Liver (tissue), 9 donors: ENCODE measurements around the gene NAMPT. TPM values are rescaled to one million over a fixed set of nuclear protein-coding genes. Genes with fewer than 3 reads are reported as not detected.

Experiments used
- DNase-seq: peaks from one replicate; pipeline ENCODE4 v3.0.0-alpha.2; 2017; ENCODE audit warnings: low spot score
- H3K27ac ChIP-seq, 2 donors: one replicate each; pipeline ENCODE4 v1.7.0; 2013; ENCODE audit warnings: inconsistent platforms in 2 of 2, low read length in 2 of 2, control low read depth in 1 of 2, low read depth in 1 of 2, mild to moderate bottlenecking in 1 of 2
- H3K27me3 ChIP-seq, 4 donors: one replicate each; pipeline versions ENCODE4 v1.6.1 to v1.7.0; 2013; ENCODE audit warnings: low read length in 3 of 4, inconsistent platforms in 1 of 4, mild to moderate bottlenecking in 1 of 4, moderate library complexity in 1 of 4; ENCODE audit not compliant: control insufficient read depth in 4 of 4, insufficient read depth in 4 of 4
- H3K36me3 ChIP-seq, 4 donors: one replicate each; pipeline versions ENCODE4 v1.6.1 to v1.7.0; 2013; ENCODE audit warnings: low read length in 3 of 4, mild to moderate bottlenecking in 3 of 4, low read depth in 1 of 4, moderate library complexity in 1 of 4; ENCODE audit not compliant: control insufficient read depth in 4 of 4, insufficient read depth in 3 of 4
- H3K4me1 ChIP-seq, 4 donors: one replicate each; pipeline versions ENCODE4 v1.6.1 to v1.7.0; 2013; ENCODE audit warnings: low read length in 3 of 4, mild to moderate bottlenecking in 3 of 4, moderate library complexity in 1 of 4; ENCODE audit not compliant: control insufficient read depth in 4 of 4, insufficient read depth in 4 of 4
- H3K4me3 ChIP-seq, 3 donors: one replicate each; pipeline versions ENCODE4 v1.6.1 to v1.7.0; 2013; ENCODE audit warnings: low read length in 3 of 3, control low read depth in 1 of 3, low read depth in 1 of 3, mild to moderate bottlenecking in 1 of 3
- H3K9ac ChIP-seq, 2 donors: one replicate each; pipeline ENCODE4 v1.7.0; 2013; ENCODE audit warnings: low read length in 2 of 2, mild to moderate bottlenecking in 2 of 2, moderate library complexity in 2 of 2, control low read depth in 1 of 2, low read depth in 1 of 2
- H3K9me3 ChIP-seq, 4 donors: one replicate each; pipeline versions ENCODE4 v1.6.1 to v1.7.0; 2013; ENCODE audit warnings: low read length in 3 of 4; ENCODE audit not compliant: control insufficient read depth in 4 of 4
- ATF3 ChIP-seq: IDR thresholded peaks from 2 replicates; pipeline ENCODE4 v1.6.1; 2016; ENCODE audit warnings: antibody characterized with exemption
- FOXA2 ChIP-seq: IDR thresholded peaks from 2 replicates; pipeline ENCODE4 v1.6.1; 2016; ENCODE audit warnings: antibody characterized with exemption
- HNF4G ChIP-seq: IDR thresholded peaks from 2 replicates; pipeline ENCODE4 v1.6.1; 2016; ENCODE audit warnings: antibody characterized with exemption
- JUND ChIP-seq, 2 donors: IDR thresholded peaks; 2 replicates each; pipeline ENCODE4 v1.6.1; 2016; ENCODE audit warnings: antibody characterized with exemption in 2 of 2
- MAX ChIP-seq: IDR thresholded peaks from 2 replicates; pipeline ENCODE4 v1.6.1; 2016; ENCODE audit warnings: antibody characterized with exemption
- NR2F2 ChIP-seq: IDR thresholded peaks from 2 replicates; pipeline ENCODE4 v1.6.1; 2016; ENCODE audit warnings: antibody characterized with exemption
- RAD21 ChIP-seq, 2 donors: IDR thresholded peaks; 2 replicates each; pipeline ENCODE4 v1.6.1; 2016; ENCODE audit warnings: antibody characterized with exemption in 2 of 2, mild to moderate bottlenecking in 2 of 2
- RXRA ChIP-seq, 2 donors: IDR thresholded peaks; 2 replicates each; pipeline ENCODE4 v1.6.1; 2017 to 2018; ENCODE audit warnings: antibody characterized with exemption in 2 of 2, mild to moderate bottlenecking in 1 of 2
- TAF1 ChIP-seq: conservative IDR thresholded peaks from 2 replicates; pipeline ENCODE4 v1.6.1; 2016; ENCODE audit warnings: antibody characterized with exemption, mild to moderate bottlenecking
- YY1 ChIP-seq: IDR thresholded peaks from 2 replicates; pipeline ENCODE4 v1.6.1; 2016; ENCODE audit warnings: antibody characterized with exemption, mild to moderate bottlenecking
- ZBTB33 ChIP-seq: IDR thresholded peaks from 2 replicates; pipeline ENCODE4 v1.6.1; 2016; ENCODE audit warnings: antibody characterized with exemption
- WGBS: extraction: QIAGEN DNeasy Blood & Tissue Kit; methylation state at CpG from one replicate; pipeline ENCODE4 v1.1.7; 2013; 5-methylcytosine and 5-hydroxymethylcytosine counted together
- polyA plus RNA-seq, 2 donors: library from polyadenylated mRNA; stranded (reverse) in 1 of 2; unstranded in 1 of 2; fragments of 200-250 nt in 1 of 2; fragments of >200 nt in 1 of 2; fragmentation: Nextera tagmentation in 1 of 2; extraction: Ambion mirVana in 1 of 2; gene quantifications; one replicate each; pipeline versions ENCODE4 v1.2.1 to v1.2.3, GENCODE V29; 2013 to 2015
- total RNA-seq, 2 donors: library from RNA; depleted of rRNA; stranded (reverse); fragments of >200 nt; gene quantifications; one replicate each; pipeline ENCODE4 v1.2.3, GENCODE V29; 2014
- TF ChIP-seq, protein P1 (sequence below): IDR thresholded peaks from 2 replicates; pipeline ENCODE4 v1.6.1; 2016; ENCODE audit warnings: antibody characterized with exemption, mild to moderate bottlenecking
- donor health status: healthy.
- donor health status: healthy.
- donor health status: healthy.
- donor health status: healthy.
- donor health status: healthy.

NAMPT gene
- total and polyA plus RNA-seq, 4 donors = 20.8 to 444 (median 160) TPM

DNA sequence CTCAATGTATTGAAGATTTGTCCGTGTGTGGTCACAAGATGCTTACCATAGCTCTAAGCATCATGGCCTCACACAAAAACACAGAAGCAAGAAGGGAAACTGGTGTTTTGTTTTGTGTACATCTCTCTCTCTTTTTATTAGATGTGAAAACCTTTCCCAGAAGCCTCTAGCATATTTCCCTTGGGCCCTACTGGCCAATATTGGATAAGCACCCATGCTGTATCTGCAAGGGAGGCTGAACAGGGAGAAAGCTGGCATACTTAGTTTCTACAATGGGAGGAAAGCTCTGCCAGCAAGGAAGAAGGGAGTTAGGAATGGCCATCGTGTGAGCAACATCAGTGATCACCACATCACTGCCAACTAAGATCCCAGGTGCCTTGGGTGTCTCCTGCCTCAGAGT, 9.6 kb upstream of the NAMPT start:
- no peak for DNase-seq
- no peaks in the 10 kb centered on the region for H3K4me1 ChIP-seq
- no peak overlapping the region for H3K27ac ChIP-seq
- WGBS = 67% methylated on average over 2 of the region's 2 CpGs
- TF ChIP-seq TAF1 (no peak), HNF4G (no peak), MAX (no peak), RXRA (IDR thresholded peaks at IDR 0.05) (no peak), YY1 (no peak), JUND (IDR thresholded peaks at IDR 0.05) (no peak), RAD21 (IDR thresholded peaks at IDR 0.05) (no peak), ZBTB33 (no peak), NR2F2 (no peak), FOXA2 (no peak)
- TF ChIP-seq, protein P1, sequence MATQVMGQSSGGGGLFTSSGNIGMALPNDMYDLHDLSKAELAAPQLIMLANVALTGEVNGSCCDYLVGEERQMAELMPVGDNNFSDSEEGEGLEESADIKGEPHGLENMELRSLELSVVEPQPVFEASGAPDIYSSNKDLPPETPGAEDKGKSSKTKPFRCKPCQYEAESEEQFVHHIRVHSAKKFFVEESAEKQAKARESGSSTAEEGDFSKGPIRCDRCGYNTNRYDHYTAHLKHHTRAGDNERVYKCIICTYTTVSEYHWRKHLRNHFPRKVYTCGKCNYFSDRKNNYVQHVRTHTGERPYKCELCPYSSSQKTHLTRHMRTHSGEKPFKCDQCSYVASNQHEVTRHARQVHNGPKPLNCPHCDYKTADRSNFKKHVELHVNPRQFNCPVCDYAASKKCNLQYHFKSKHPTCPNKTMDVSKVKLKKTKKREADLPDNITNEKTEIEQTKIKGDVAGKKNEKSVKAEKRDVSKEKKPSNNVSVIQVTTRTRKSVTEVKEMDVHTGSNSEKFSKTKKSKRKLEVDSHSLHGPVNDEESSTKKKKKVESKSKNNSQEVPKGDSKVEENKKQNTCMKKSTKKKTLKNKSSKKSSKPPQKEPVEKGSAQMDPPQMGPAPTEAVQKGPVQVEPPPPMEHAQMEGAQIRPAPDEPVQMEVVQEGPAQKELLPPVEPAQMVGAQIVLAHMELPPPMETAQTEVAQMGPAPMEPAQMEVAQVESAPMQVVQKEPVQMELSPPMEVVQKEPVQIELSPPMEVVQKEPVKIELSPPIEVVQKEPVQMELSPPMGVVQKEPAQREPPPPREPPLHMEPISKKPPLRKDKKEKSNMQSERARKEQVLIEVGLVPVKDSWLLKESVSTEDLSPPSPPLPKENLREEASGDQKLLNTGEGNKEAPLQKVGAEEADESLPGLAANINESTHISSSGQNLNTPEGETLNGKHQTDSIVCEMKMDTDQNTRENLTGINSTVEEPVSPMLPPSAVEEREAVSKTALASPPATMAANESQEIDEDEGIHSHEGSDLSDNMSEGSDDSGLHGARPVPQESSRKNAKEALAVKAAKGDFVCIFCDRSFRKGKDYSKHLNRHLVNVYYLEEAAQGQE = no peak
- no peaks in the 10 kb centered on the region for H3K27me3 ChIP-seq
- H3K9me3 ChIP-seq = no peaks in the 10 kb centered on the region
- H3K9ac ChIP-seq = no peak overlapping the region
- H3K4me3 ChIP-seq = no peak overlapping the region
- no peaks in the 10 kb centered on the region for H3K36me3 ChIP-seq

GRCh38 chr7:106291247-106291646, 6.5 kb upstream of the NAMPT start:
- no peak overlapping the region for H3K27ac ChIP-seq
- TF ChIP-seq TAF1 = no peak
- TF ChIP-seq NR2F2 = no peak
- no peak for TF ChIP-seq HNF4G
- TF ChIP-seq YY1 = no peak
- TF ChIP-seq ATF3 = no peak
- WGBS = 75% methylated on average over 4 of the region's 4 CpGs
- no peaks in the 10 kb centered on the region for H3K36me3 ChIP-seq
- H3K4me1 ChIP-seq = no peaks in the 10 kb centered on the region
- H3K27me3 ChIP-seq = no peaks in the 10 kb centered on the region
- H3K4me3 ChIP-seq = no peak overlapping the region
- DNase-seq = no peak
- no peaks in the 10 kb centered on the region for H3K9me3 ChIP-seq
- H3K9ac ChIP-seq = no peak overlapping the region

GRCh38 chr7:106290319-106290718, 5.5 kb upstream of the NAMPT start:
- H3K27me3 ChIP-seq = no peaks in the 10 kb centered on the region
- no peak overlapping the region for H3K4me3 ChIP-seq
- H3K9me3 ChIP-seq = no peaks in the 10 kb centered on the region
- WGBS = 85% methylated on average over 5 of the region's 5 CpGs
- no peaks in the 10 kb centered on the region for H3K36me3 ChIP-seq
- no peak for DNase-seq
- H3K4me1 ChIP-seq = no peaks in the 10 kb centered on the region
- H3K9ac ChIP-seq = no peak overlapping the region
- no peak for TF ChIP-seq YY1
- TF ChIP-seq TAF1 = no peak
- no peak for TF ChIP-seq HNF4G
- H3K27ac ChIP-seq = no peak overlapping the region
